Fibroblast of skin of scalp (primary cell): ENCODE results near the gene YLPM1.
A peak's percentile ranks its signal among the peaks of the same experiment; 100 is the strongest.

Experiments used
- DNase-seq: peaks from one replicate; pipeline ENCODE4 v3.0.0-alpha.2; 2013

The YLPM1 gene

DNA sequence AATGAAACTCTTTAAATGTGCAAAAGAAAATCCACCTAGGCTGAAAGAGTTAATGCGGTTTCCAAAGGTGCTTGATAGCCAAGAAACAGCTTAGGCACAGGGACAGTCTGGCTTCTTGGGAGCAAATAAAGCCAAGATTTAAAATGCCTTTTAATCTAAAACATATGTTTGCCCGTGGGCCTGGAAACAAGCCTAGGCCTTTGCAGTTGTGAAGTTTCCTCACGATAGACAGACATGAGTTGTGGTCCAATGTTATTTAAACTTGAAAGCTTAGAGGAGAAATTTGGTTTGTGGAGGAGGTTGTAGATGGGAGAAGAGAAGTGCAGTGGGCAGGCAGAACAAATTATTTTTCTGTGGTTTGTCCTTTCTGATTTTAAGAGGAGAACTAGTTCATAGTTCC is 83.1 kb downstream of the YLPM1 start:
- peak; percentile 86 for DNase-seq

DNA sequence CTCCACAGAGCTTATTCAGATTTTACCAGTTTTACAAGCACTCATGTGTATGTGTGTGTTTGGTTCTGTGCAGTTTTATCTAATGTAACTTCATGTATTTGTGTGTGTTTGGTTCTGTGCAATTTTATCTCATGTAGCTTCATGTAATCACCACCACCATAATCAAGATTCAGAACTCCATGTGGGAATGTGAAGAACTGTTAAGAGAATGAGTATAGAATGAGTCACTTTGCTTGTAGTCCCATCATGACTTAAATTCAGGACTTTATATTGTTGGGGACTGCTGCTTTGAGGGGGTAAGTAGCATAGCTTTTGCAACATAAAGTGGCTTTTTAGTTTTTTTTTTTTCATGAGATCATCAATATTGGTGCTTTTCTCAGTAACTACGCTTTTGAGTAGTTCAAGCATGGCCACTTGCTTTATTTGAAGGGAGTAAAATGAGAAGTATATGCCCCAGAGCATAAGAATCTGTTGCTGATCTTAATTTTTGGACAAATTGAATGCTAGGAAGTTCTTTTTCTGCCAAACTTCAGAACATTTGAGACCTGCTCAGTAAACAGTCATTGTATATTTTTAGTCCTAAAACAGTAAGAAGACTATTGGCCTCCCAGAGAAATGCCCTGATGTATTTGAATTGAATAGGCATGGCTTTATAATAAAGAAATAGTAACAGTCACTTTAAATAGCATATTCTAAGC is 84.0 kb downstream of the YLPM1 start:
- DNase-seq = peak; percentile 76

DNA sequence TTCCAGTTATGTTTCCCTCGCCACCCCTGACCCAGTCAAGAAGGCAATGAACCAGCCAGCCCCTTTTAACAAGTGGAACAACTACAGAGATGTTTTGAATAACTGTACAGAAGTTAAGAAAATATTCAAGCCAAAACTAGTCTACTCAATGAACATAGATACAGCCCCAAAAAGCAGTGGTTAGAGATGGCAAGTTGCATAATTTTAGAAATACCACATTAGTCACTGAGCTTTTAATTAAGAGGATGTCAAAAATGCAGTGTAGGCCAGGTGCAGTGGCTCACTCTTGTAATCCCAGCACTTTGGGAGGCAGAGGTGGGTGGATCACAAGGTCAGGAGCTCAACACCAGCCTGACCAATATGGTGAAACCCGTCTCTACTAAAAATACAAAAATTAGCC is 85.7 kb downstream of the YLPM1 start:
- DNase-seq = no peak

DNA sequence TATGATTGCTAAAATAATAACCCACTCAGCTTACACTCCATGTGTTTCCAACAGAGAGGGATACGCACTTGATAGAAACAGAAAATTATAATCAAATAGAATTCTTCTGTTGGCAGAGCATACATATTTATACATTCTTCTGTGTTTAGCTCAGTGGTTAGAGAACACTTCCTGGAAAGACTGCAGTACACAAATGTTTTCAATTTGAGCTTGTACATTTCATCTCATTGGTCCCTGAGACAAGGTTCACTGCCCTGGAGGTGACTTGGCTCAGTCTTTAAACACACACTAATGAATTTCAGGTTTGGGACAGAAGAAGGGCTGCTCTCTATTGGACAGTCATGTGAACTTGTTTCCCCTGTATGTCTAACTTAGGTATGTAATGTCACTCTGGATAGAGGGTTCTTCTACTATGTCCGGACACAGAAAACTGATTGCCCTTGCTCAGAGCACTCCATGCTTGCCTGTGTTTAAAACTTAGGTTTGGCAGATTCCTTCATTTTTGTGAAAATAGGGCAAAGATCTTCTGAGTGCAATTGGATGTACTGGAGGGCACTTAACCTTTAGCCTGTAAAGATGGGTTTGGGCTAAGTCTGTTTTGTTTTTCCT is 89.9 kb downstream of the YLPM1 start:
- DNase-seq = peak; percentile 85

DNA sequence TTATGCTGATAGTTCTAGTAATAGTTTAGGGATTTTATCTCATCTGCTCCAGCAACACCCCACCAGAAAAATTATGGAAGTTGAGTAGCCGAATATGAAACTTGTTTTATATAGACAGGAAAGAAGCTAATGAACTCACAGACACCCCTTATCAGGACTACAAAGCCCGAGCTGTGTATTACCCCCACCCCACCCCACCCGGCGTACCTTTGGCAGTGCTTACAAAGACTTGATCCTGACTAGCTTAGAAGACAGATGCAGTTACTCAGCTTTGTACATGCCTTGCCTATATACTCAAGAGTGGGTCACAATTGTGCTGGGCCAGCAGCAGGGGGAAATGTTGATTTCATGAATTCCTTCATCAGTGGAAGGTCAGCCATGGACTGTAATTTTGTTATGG is 90.5 kb downstream of the YLPM1 start:
- DNase-seq = no peak

DNA sequence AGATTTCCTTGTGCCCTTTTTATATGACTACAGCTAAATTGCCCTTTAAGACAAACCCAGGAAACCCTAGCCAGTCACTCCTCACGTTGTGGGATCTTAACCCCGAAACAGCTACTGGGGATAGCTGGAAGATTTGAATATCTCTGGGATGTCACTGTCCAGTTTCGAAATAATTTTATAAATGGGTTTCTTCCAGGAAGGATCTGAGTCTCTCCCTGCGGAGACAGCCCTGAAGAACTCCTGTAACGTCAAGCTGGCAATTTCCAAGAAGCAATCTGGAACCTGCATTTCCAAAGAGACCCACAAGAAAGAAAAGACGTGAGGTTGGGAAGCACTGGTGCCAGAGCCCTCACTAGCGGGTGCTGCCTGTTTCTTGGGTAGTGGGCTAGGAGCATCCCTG is 91.9 kb downstream of the YLPM1 start:
- DNase-seq = no peak

DNA sequence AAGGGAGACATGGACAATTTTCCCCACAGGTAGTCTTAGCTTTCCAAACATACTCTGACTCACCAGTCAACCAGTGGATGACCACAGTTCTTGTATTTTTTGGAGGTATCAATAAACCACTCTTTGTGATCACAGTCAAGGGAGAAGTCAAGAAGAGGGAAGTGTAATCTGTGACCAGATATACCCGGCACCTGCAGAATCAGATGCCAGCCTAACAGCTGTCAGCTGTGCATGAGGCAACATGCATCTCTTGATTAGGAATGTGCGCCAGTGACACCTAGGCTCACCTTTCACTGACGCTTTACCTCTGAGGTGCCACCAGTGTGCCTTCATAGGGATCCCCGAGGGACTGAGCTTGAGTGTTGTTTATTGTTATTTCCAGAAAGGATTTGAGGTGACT is 92.8 kb downstream of the YLPM1 start:
- DNase-seq = no peak

DNA sequence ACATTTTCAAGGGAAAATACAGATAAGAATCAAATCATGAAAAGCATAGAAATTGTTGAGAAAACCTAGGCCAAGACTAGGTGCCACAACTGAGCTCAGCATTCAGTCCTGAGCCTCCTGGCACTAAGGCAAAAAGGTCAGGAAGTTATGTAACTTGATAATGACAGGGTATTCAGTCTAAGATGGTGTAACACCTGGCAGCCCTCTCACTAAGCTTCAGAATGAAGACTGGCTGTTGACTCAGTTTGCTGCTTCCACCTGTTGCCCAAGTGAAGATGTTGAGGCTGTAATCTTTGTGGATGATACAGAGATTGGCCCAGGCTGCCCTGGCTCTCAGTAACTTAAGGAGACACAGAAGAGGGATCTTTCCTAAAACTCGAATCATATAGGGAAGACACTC is 93.2 kb downstream of the YLPM1 start:
- no peak for DNase-seq

DNA sequence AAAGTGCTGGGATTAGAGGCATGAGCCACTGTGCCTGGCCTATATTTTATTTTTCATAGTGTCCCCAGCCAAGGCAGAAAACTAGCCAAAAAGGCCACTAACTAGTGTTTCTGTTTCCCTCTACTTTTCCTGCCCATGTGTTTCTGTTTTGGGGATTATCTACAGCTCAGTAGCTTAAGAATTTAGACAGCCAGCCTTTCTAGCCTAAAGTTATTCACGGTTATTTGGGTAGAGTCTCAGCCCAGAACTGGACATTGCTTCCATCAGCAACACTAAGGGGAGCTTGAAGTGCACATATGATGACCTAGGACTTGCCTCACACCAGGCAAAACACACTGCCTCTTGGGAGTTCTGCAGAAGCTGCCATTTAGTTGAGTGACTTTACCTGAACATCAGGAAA is 94.9 kb downstream of the YLPM1 start:
- peak; percentile 42 for DNase-seq

DNA sequence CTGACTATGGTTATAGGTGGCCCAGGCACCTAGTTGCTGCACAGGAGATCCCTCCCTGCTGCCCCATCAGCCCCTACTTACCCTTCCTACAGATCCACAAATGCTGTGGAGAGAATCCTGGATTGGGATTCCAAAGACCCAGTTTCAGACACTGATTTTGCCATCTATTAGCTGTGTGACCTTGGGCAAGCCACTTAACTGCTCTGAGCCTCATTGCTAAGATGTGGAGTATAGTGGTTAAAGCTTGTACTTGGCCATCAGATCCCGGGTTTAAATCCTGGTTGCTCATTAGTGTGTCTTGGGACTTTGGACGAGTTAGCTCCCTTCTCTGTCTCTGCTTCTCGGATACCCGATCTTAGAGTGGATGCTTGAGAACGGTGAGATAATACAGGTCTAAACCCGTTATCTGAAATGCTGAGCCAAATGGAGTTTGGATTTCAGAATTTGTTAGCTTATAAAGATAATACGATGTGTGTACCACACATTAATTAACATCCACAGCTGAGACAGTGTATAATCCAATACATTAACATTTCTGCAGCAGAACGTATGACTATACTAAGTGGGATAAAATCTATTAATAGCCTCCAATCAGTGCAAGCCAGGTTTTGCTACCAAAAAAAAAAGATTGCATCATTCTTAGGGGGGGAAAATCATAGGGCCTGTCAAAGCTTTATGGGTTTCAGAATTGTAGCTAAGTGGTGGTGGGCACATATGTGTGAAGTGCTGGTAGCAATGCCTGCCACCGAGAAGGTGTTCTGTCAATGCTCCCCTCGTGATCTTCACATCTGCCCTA is 96.8 kb downstream of the YLPM1 start:
- DNase-seq = peak; percentile 59

DNA sequence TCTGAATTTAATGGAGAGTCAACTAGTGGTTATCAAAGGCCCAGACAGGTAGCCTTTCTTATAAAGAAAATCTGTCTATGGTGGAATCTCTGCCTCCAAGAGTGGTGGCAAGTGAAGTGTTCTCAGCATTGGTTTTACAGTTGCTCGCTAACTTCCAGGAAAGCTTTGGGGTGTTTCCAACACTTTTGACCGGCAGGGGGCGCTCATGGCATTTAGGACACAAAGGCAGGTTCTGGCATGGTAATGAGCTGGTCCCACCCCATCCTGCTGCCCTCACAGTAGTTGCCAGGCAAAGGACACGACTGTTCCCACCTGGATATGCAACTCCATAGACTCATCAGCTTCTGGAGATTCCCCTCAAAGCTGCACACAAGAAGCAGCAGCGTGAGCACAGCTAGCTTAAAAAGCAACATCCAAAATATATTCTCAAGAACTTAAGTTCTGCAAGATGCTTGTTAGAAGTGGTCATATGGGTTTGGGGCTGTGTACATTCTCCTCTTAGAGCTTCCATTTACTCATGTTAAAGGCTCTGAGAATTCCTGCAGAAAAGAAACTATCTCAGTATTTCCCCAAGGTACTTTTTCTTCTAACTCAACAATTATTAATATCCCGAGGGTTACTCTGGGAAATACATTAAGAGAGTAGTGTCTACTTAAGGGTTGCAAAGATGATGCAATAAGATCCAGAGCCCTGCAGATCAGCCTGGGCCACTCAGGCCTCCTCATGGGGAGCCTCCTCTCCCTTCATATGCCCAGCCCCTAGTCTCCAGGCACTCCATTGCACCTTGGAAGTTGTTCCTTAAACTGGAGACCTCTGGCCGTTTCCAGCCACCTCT is 98.0 kb downstream of the YLPM1 start:
- DNase-seq = peak; percentile 87

DNA sequence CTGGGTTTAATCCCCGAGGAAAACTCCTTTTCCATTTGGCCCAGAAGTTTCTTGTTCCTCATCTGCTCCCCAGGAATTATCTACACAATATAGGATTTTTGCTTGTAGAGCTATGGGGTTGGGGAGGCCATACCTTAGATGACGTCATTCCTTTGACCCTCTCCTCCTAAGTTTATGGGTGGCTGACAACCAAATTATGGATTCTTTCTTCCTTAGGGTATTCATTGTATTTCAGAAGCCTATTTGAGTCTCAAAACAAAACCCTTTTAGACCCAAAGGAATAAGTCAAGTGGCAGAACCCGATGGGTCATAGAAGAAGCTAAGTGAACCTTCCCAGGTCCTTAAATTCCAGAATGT is 98.6 kb downstream of the YLPM1 start:
- DNase-seq = no peak

DNA sequence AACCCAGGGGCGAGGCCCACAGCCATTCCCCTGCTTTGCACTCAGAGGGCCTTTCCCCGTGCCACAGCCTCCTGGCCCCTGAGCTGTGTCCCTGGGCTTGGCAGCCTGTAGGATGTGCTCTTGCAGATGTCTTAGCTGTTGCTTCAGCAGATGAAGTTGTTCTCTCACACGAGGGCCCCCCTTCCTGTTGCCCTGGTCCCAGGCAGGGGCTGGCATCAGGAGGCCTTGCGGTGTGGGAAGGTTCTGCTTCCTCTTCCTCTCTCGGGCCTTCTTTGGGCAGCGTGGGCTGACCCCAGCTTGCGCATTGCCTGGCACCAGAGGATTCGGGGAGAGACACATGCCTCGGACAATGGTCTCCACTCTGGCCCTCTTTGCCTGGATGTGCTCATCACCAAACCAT is 100.2 kb downstream of the YLPM1 start:
- DNase-seq = no peak

DNA sequence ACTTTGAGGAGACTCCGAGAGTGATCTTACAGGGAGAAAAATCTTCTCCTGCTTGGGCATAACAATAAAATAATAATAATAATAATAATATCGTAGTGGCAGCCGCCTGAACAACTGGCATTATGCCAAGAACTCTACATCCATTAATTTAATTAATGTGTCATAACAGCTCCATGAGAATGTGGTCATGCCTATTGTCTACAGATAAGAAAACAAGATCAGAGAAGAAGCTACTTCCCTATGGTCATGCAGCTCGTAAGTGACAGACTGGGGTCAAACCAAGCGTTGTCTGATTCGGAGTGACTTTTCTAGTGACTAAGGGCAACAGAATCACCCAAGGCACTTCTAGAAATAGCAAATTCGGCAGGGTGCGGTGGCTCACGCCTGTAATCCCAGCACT is 101.1 kb downstream of the YLPM1 start:
- DNase-seq = no peak

DNA sequence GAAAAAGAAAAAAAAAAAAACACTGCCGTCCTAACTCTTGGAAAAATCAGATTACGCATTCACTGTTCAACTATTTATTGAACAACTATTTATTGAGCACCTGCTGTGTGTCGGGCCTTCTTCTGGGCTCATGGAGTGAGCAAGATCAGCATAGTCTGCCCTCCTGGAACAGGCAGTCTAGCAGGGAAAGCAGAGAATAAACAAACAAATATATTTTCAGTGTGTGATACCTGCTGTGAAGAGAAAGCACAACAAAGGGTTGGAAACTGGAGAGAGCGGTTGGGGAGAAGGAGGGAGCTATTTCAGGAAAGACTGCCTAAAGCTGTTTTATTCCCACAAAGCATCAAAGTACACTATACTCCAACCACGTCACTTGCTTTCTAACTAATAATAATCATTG is 102.0 kb downstream of the YLPM1 start:
- no peak for DNase-seq

DNA sequence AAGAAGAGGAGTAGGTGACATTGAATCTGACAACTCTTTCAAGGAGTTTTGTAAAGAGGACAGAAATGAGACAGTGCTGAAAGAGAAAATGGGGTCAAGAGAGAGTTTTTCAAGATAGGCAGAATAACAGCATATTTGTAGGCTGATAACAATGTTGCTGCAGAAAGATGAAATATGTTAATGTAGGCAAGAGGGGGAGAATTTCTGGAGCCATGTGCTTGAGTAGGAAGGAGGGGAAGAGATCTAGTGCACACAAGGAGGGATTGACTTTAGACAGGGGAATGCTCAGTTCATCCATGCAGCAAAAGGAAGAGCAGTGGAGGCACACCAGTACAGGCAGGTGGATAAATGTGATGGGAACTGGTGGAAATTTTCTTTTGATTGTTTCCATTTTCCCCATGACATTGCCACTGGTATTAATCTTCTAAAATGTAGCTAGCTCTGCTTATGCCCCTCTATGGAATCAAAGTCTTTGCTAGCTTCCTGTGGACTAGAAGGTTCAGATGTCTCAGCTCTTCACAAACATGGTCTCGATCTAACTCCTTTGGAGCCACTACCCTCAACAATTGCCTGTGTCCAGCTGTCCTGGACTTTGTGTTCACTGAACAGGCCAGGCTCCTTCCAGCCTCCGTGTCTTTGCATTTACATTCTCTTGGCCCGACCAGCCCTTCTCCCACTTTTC is 103.7 kb downstream of the YLPM1 start:
- DNase-seq = no peak

DNA sequence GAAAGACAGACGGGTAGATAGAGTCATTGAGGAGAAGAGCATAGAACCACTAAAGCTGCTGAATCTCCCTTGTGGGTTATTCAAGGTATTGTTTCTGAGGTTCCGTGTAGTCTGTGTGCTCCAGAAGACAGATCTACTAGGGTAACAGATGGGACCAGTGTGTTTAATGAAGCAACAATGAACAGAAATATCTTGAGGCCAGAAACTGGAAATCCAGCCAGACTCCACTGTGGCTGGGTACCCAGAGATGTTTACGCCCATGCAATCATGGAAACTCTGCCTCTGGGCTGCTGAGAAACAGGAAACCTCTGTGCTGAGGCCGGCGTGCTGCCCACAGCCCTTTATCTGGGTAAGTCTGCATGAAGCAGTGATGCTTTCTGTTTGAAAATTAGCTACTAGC is 104.6 kb downstream of the YLPM1 start:
- no peak for DNase-seq

DNA sequence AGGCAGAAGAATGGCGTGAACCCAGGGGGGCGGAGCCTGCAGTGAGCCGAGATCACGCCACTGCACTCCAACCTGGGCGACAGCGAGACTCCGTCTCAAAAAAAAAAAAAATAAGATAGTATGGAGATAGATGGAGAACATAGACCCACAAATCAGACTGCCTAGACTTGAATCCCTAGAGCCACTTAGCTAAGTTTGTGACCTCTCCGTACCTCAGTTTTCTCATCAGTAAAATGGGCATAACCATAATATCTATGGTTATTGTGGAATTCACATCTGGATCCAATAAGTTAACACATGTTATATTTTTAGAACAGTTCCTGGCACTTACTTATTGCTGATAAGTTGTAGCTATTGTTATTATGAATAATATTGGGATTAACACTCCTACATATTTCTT is 105.6 kb downstream of the YLPM1 start:
- DNase-seq = no peak

DNA sequence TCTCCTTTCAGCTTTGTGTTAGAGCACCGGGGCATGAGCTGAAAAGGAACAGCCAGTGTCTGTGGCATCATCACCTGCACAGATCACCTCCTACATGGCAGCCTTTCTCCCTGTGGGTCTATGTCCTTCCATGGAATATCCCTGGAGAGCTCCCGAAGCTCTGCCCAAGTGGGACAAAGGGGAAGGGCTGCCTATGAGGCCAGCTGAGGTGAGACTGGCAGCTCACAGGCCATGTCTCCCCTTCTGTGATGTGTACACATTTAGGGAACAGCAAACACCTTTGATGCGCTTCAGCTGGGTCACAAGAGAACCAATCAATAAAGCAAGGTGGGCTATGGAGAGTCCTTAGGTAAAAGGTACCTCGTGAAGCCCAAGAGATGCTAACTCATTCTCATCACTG is 108.7 kb downstream of the YLPM1 start:
- no peak for DNase-seq

DNA sequence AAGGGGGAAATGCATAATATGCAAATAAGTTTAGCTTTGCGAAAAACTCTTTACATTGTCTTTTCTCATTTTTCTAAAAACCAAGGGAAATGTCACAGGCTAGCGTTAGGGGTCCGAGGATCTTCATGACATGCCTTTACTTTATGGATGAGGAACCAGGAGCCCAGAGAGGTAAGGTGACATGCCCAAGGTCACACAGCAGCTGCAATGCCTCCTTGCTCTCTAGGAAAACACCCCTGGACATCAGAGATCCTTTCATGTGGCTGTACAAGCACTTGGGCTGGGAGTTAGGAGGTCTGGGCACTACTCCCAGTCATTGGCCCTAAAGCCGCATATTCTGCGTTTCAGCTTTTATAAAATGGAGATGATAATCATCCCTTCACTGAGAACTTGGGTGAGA is 112.1 kb downstream of the YLPM1 start:
- no peak for DNase-seq

DNA sequence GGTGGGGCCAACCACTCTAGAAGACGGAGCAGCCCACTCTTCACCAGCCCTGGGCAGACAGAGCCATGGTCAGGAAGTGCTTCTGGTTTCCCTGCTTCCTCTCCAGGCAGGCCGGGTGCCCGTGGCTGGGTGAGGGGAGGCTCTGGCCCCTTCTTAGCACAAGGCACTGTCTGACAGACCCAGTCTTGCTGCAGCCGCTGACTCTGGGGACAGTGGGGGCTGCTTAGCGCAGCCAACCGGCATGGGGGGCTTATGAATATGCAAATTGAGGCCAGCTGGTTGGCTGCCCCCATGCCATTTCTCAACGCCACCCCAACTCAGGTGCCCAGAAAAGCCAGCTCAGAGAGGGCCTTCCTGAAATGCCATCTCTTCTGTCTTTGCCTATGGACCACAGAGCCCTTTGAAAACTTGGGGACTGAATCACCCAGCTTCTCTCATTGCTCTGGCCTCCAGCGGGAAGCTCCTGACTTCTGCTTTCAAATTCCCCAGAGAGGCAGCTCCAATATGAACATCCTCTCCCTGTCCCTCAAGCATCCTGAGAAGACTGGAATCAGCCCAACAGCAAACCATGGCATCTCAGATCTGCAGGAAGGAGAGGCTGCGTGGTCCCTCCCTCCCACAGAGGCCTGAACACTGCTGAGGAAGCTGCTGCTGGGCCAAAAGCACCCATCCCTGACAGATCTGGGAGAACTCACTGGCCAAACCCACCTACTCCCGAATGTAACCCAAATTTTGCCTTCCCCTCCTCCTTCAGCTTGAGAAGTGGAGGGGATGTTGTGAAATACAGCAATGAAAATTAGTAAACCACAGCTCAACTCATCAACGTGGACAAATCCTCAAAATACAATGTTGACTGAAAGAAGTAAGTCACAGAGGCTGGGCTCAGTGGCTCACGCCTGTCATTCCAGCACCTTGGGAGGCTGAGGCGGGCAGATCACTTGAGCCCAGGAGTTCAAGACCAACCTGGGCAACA is 113.1 kb downstream of the YLPM1 start, which contains the start of gene PROX2:
PROX2 (minus strand) TSS at position 205 of the 973 bp plus-strand sequence. CDS start 12,311 bp downstream, outside the sequence.
- peak; percentile 81 for DNase-seq
